PC-9 (cell line): Measurements from ENCODE around the gene CPLX3. TPM values are rescaled to one million over a fixed set of nuclear protein-coding genes. Genes with fewer than 3 reads are reported as not detected.

ENCODE experiments used
- BruUV-seq: library from RNA; stranded (reverse); fragments of 400-500 nt; replicated peaks from 2 replicates; lab custom pipeline; 2021; lab: Mats Ljungman, UMichigan
- CTCF ChIA-PET: fragments of 300-600 bp; sonication (Branson Sonifier 250); formaldehyde crosslinking; loops from one replicate; lab custom pipeline; 2022; ENCODE audit warnings: antibody characterized with exemption; lab: Charles Lee
- POLR2A ChIA-PET: fragments of 300-600 bp; sonication (Branson Sonifier 250); formaldehyde crosslinking; loops from one replicate; lab custom pipeline; 2022; ENCODE audit warnings: antibody characterized with exemption; ENCODE audit not compliant: unreplicated experiment; lab: Charles Lee
- DNase-seq, 2 experiments: peaks; one replicate each; pipeline versions ENCODE4 v3.0.0 to v3.0.0-alpha.2; 2015 to 2022; ENCODE audit warnings: mixed read lengths in 1 of 2
- H2AFZ ChIP-seq: fragments of 200-600 bp; sonication (generic); 2 replicates; pipeline ENCODE4 v1.8.1; 2017; ENCODE audit warnings: antibody characterized with exemption
- H3F3A ChIP-seq: fragments of 200-600 bp; sonication (generic); 2 replicates; pipeline ENCODE4 v1.8.1; 2017; ENCODE audit warnings: antibody characterized with exemption, mild to moderate bottlenecking, low read depth; ENCODE audit not compliant: insufficient read depth
- H3K27ac ChIP-seq: fragments of 200-600 bp; sonication (generic); 2 replicates; pipeline ENCODE4 v1.6.1; 2016; ENCODE audit warnings: mixed run types
- H3K27me3 ChIP-seq: fragments of 200-600 bp; sonication (generic); 2 replicates; pipeline ENCODE4 v1.6.1; 2016; ENCODE audit warnings: low read depth, mixed run types; ENCODE audit not compliant: insufficient read depth
- H3K36me3 ChIP-seq: fragments of 200-600 bp; sonication (generic); 2 replicates; pipeline ENCODE4 v1.6.1; 2016; ENCODE audit warnings: low read depth, mixed run types
- H3K4me1 ChIP-seq: fragments of 200-600 bp; sonication (generic); replicated peaks from 2 replicates; pipeline ENCODE4 v1.6.1; 2016; ENCODE audit warnings: mixed run types; ENCODE audit not compliant: insufficient read depth
- H3K4me2 ChIP-seq: fragments of 200-600 bp; sonication (generic); 2 replicates; pipeline ENCODE4 v1.6.1; 2017; ENCODE audit warnings: mixed run types
- H3K4me3 ChIP-seq: fragments of 200-600 bp; sonication (generic); 2 replicates; pipeline ENCODE4 v1.6.1; 2016; ENCODE audit warnings: mixed run types
- H3K79me2 ChIP-seq: fragments of 200-600 bp; sonication (generic); 2 replicates; pipeline ENCODE4 v1.6.1; 2017; ENCODE audit warnings: low read depth, mixed run types
- H3K9me2 ChIP-seq: fragments of 200-600 bp; sonication (generic); 2 replicates; pipeline ENCODE4 v1.8.1; 2017; ENCODE audit warnings: mild to moderate bottlenecking; ENCODE audit not compliant: insufficient read depth
- H3K9me3 ChIP-seq: fragments of 200-600 bp; sonication (generic); 2 replicates; pipeline ENCODE4 v1.8.1; 2016; ENCODE audit warnings: low read depth; ENCODE audit not compliant: insufficient read depth
- H4K20me1 ChIP-seq: fragments of 200-600 bp; sonication (generic); 2 replicates; pipeline ENCODE4 v1.8.1; 2017; ENCODE audit not compliant: insufficient read depth
- CTCF ChIP-seq: fragments of 200-600 bp; sonication (generic); conservative IDR thresholded peaks from 2 replicates; pipeline ENCODE4 v1.6.1; 2017; ENCODE audit warnings: mixed run types, antibody characterized with exemption, mild to moderate bottlenecking, moderate library complexity
- EZH2 ChIP-seq: fragments of 200-600 bp; sonication (generic); IDR thresholded peaks from 2 replicates; pipeline ENCODE4 v1.8.0; 2017; ENCODE audit warnings: antibody characterized with exemption, low read depth
- intact Hi-C: fragments of 100-400 bp; cut with micrococcal nuclease; formaldehyde crosslinking; loops from one replicate; pipeline ENCODE4 v1.10.0; 2022; ENCODE audit not compliant: unreplicated experiment
- total RNA-seq: library from RNA; stranded (reverse); gene quantifications from 2 replicates; pipeline ENCODE4 v1.2.3, GENCODE V29; 2021

CPLX3 gene
- total RNA-seq, 1 experiment from 2014 or later: not detected

DNA sequence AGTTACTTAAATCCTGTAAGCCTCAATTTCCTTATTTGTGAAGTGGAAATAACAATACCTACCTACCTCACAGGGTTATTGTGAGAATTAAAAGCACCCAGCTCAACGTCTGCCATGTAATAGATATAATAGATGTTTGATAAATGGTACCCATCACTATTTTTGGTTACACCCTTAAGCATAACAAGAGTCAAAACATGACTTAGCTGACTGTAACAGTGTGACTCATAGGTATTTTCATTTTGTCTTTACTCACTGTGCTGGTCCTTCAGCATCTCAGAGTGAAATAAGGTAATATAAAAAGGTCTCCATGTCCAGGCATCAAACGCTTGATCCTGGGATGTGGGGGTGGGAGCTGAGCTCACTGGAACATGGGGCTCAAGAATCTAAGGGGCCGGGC, 3.1 kb downstream of the CPLX3 start:
- Histone ChIP-seq H2AFZ (no peak overlapping the region), H3K27me3 (no peaks in the 10 kb centered on the region), H4K20me1 (no peaks in the 10 kb centered on the region), H3F3A (peaks cover 6% of the 10 kb centered on the region; the same call in 1 of the 2 replicates), H3K4me1 (peaks cover 14% of the 10 kb centered on the region), H3K79me2 (no peaks in the 10 kb centered on the region), H3K9me3 (no peaks in the 10 kb centered on the region), H3K27ac (no peak overlapping the region), H3K9me2 (no peaks in the 10 kb centered on the region), H3K36me3 (no peaks in the 10 kb centered on the region), H3K4me2 (no peak overlapping the region), H3K4me3 (no peak overlapping the region)
- peak in 1 of 2 experiments; percentile 37 for DNase-seq
- POLR2A ChIA-PET: no interaction called here
- intact Hi-C loops: no loop called here
- CTCF ChIA-PET: interaction anchor here (0.5 kb wide), 1 partner anchor 42 kb away, joined by 4 read pairs; no protein-coding TSS in a partner anchor
- TF ChIP-seq CTCF: no peak
- TF ChIP-seq EZH2: no peak
- BruUV-seq: no TSS peak

GRCh38 chr15:74829991-74830390, 3.6 kb downstream of the CPLX3 start:
- Histone ChIP-seq H3F3A (peaks cover 6% of the 10 kb centered on the region; the same call in 1 of the 2 replicates), H2AFZ (no peak overlapping the region), H3K4me2 (no peak overlapping the region), H3K9me3 (no peaks in the 10 kb centered on the region), H3K9me2 (no peaks in the 10 kb centered on the region), H3K4me3 (no peak overlapping the region), H3K79me2 (no peaks in the 10 kb centered on the region), H3K36me3 (no peaks in the 10 kb centered on the region), H4K20me1 (no peaks in the 10 kb centered on the region), H3K27me3 (no peaks in the 10 kb centered on the region), H3K27ac (no peak overlapping the region), H3K4me1 (peaks cover 14% of the 10 kb centered on the region)
- ChIA-PET POLR2A (no interaction called here), CTCF (interaction anchor here (0.5 kb wide), 1 partner anchor 42 kb away, joined by 4 read pairs; no protein-coding TSS in a partner anchor)
- no TSS peak for BruUV-seq
- intact Hi-C loops: no loop called here
- DNase-seq: no peak
- TF ChIP-seq CTCF (no peak), EZH2 (no peak)

DNA sequence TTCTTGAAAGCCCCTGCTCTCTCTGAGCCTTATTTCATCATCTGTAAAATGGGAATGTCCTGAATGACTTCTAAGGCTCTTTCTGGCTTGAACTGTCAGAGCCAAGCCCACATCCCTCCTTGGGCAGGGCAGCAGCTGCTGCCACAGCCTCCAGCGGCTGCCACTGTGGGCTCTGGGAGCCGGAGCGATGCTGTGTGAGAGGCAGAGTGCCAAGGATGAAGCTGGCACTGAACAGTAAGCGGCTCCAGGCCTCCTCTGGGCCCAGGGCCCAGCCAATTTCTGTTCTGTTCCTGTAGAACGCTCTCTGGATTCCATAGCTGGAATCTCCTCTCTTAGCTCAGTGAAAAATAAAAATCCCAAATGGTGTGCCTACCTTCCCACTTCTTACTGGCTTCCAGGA, 4.4 kb downstream of the CPLX3 start:
- Histone ChIP-seq H3K36me3 (no peaks in the 10 kb centered on the region), H3K4me2 (no peak overlapping the region), H3K27ac (no peak overlapping the region), H3K4me1 (peaks cover 14% of the 10 kb centered on the region), H3K79me2 (no peaks in the 10 kb centered on the region), H3K9me2 (no peaks in the 10 kb centered on the region), H4K20me1 (no peaks in the 10 kb centered on the region), H3K9me3 (no peaks in the 10 kb centered on the region), H2AFZ (no peak overlapping the region), H3K27me3 (no peaks in the 10 kb centered on the region), H3K4me3 (no peak overlapping the region), H3F3A (peaks cover 6% of the 10 kb centered on the region; the same call in 1 of the 2 replicates)
- ChIA-PET CTCF (interaction anchor here (0.7 kb wide), 1 partner anchor 332 kb away, joined by 3 read pairs; no protein-coding TSS in a partner anchor), POLR2A (no interaction called here)
- BruUV-seq: no TSS peak
- TF ChIP-seq CTCF (no peak), EZH2 (no peak)
- intact Hi-C loops: no loop called here
- no peak for DNase-seq
